AG04450 (cell line): ENCODE results near the gene SRRM4. TPM values are rescaled to one million over a fixed set of nuclear protein-coding genes. Genes with fewer than 3 reads are reported as not detected.

Experiments
- CTCF ChIA-PET: fragments of 300-600, 350-600 bp; formaldehyde crosslinking; extraction: SDS; loops from one replicate; lab custom pipeline; 2022; ENCODE audit warnings: antibody characterized with exemption, inconsistent platforms; lab: Charles Lee
- POLR2A ChIA-PET: fragments of 350-600 bp; formaldehyde crosslinking; extraction: SDS; loops from one replicate; lab custom pipeline; 2021; ENCODE audit warnings: antibody characterized with exemption, inconsistent platforms; lab: Yijun Ruan, JAX
- DNase-seq: peaks from one replicate; pipeline ENCODE4 v3.0.0-alpha.2; 2011; ENCODE audit warnings: low read depth, low spot score
- H3K27ac ChIP-seq: one replicate; pipeline ENCODE4 v1.5.1; 2012; ENCODE audit warnings: low read depth, low read length, control low read depth
- H3K27me3 ChIP-seq: one replicate; pipeline ENCODE4 v1.6.0; 2012; ENCODE audit warnings: low read length; ENCODE audit not compliant: control insufficient read depth, insufficient read depth
- H3K4me3 ChIP-seq: 2 replicates; pipeline ENCODE4 v1.5.1; 2011; ENCODE audit warnings: mild to moderate bottlenecking, low read depth, low read length, control low read depth
- H3K9me3 ChIP-seq: 2 replicates; pipeline ENCODE4 v1.5.1; 2012; ENCODE audit warnings: low read length; ENCODE audit not compliant: control insufficient read depth, insufficient read depth
- CTCF ChIP-seq: IDR thresholded peaks from 2 replicates; pipeline ENCODE4 v1.5.1; 2011; ENCODE audit warnings: low read depth, low read length, control low read depth, inconsistent platforms
- polyA plus RNA-seq: library from polyadenylated mRNA; depleted of rRNA; stranded (reverse); fragments of >200 nt; gene quantifications from 2 replicates; pipeline ENCODE4 v1.2.3, GENCODE V29; 2011

The SRRM4 gene
- polyA plus RNA-seq, 1 experiment, result not detected

GRCh38 chr12:118980407-118981014 is 830 bp upstream of the SRRM4 start:
- ChIA-PET POLR2A (no interaction called here), CTCF (no interaction called here)
- TF ChIP-seq CTCF, result no peak
- no peak for DNase-seq
- Histone ChIP-seq H3K9me3 (peaks cover 18% of the 10 kb centered on the region), H3K27me3 (no peaks in the 10 kb centered on the region), H3K27ac (no peak overlapping the region), H3K4me3 (no peak overlapping the region)

- no peak for TF ChIP-seq CTCF
- no peaks in the 10 kb centered on the region for H3K27me3 ChIP-seq
- H3K9me3 ChIP-seq, result peaks cover 20% of the 10 kb centered on the region
- H3K4me3 ChIP-seq, result no peak overlapping the region
- CTCF ChIA-PET, result no interaction called here
- POLR2A ChIA-PET, result no interaction called here
- H3K27ac ChIP-seq, result no peak overlapping the region
- no peak for DNase-seq
Measured at GRCh38 chr12:118982302-118982701, 961 bp downstream of the SRRM4 start.

- ChIA-PET CTCF (no interaction called here), POLR2A (no interaction called here)
- Histone ChIP-seq H3K27me3 (no peaks in the 10 kb centered on the region), H3K9me3 (peaks cover 18% of the 10 kb centered on the region), H3K4me3 (no peak overlapping the region), H3K27ac (no peak overlapping the region)
- no peak for TF ChIP-seq CTCF
- DNase-seq, result no peak
Measured at GRCh38 chr12:118982984-118983761, 1.8 kb downstream of the SRRM4 start.

- Histone ChIP-seq H3K4me3 (no peak overlapping the region), H3K27me3 (no peaks in the 10 kb centered on the region), H3K9me3 (peaks cover 22% of the 10 kb centered on the region), H3K27ac (no peak overlapping the region)
- ChIA-PET POLR2A (no interaction called here), CTCF (interaction anchor here (0.9 kb wide), 1 partner anchor 429 kb away, joined by 3 read pairs; no protein-coding TSS in a partner anchor)
- no peak for DNase-seq
- TF ChIP-seq CTCF, result no peak
Measured at GRCh38 chr12:118984161-118984943, 3.0 kb downstream of the SRRM4 start.
